NCI-H2171 treated with DMSO at 0.1 percent for 48 hours (cell line): ENCODE measurements around the gene NR5A1.

Experiments used
- DNase-seq: peaks from one replicate; lab custom pipeline; 2025; lab: John Stamatoyannopoulos, UW

The NR5A1 gene

GRCh38 chr9:124440786-124441185 lies 66.4 kb downstream of the NR5A1 start:
- DNase-seq, result no peak

GRCh38 chr9:124439686-124440243 lies 67.4 kb downstream of the NR5A1 start:
- DNase-seq, result no peak

GRCh38 chr9:124439086-124439485 lies 68.1 kb downstream of the NR5A1 start:
- no peak for DNase-seq

GRCh38 chr9:124438091-124438490 lies 69.1 kb downstream of the NR5A1 start:
- no peak for DNase-seq

GRCh38 chr9:124437086-124437485 lies 70.1 kb downstream of the NR5A1 start:
- no peak for DNase-seq

- no peak for DNase-seq
Measured at GRCh38 chr9:124436320-124436719, 70.9 kb downstream of the NR5A1 start.
